Measurements from ENCODE around the gene GPR17.

GPR17 gene

GRCh38 chr2:127614731-127615130 lies 31.2 kb upstream of the GPR17 start:
- no peak for DNase-seq

- DNase-seq, result no peak
These were observed 30.3 kb upstream of the GPR17 start for GRCh38 chr2:127615511-127616166.

- DNase-seq, result no peak
These were observed 27.3 kb upstream of the GPR17 start for GRCh38 chr2:127618551-127619202.

- DNase-seq, result no peak
These were observed 26.8 kb upstream of the GPR17 start for GRCh38 chr2:127619203-127619590.

- DNase-seq, result no peak
These were observed 25.9 kb upstream of the GPR17 start for GRCh38 chr2:127619877-127620705.

- no peak for DNase-seq
These were observed 25.1 kb upstream of the GPR17 start for GRCh38 chr2:127620866-127621265.

- no peak for DNase-seq
These were observed 23.9 kb upstream of the GPR17 start for GRCh38 chr2:127621981-127622431.

- no peak for DNase-seq
These were observed 23.2 kb upstream of the GPR17 start for GRCh38 chr2:127622561-127623387.

GRCh38 chr2:127623388-127624319 lies 22.3 kb upstream of the GPR17 start:
- DNase-seq, result no peak

- no peak for DNase-seq
These were observed 21.6 kb upstream of the GPR17 start for GRCh38 chr2:127624320-127624755.

- DNase-seq, result no peak
These were observed 21.0 kb upstream of the GPR17 start for GRCh38 chr2:127624756-127625571.

- DNase-seq, result no peak
These were observed 20.4 kb upstream of the GPR17 start for GRCh38 chr2:127625572-127625951.

GRCh38 chr2:127626175-127626574 lies 19.8 kb upstream of the GPR17 start:
- DNase-seq, result no peak

- no peak for DNase-seq
These were observed 18.8 kb upstream of the GPR17 start for GRCh38 chr2:127626917-127627739.

GRCh38 chr2:127627740-127628571 lies 18.0 kb upstream of the GPR17 start:
- DNase-seq, result no peak

- no peak for DNase-seq
These were observed 17.0 kb upstream of the GPR17 start for GRCh38 chr2:127628767-127629614.

GRCh38 chr2:127629637-127630036 lies 16.3 kb upstream of the GPR17 start:
- DNase-seq, result no peak
